Panc1 (cell line): ENCODE results near the gene METTL9. TPM values are rescaled to one million over a fixed set of nuclear protein-coding genes. Genes with fewer than 3 reads are reported as not detected.

ENCODE experiments used
- ATAC-seq: fragments of 200-7000 bp; cut with Tn5 transposase; 2 replicates; pipeline ENCODE4 v1.9.1; 2020; ENCODE audit warnings: mild to moderate bottlenecking, moderate library complexity
- BruUV-seq: library from RNA; stranded (reverse); fragments of 400-500 nt; replicated peaks from 2 replicates; lab custom pipeline; 2021; lab: Mats Ljungman, UMichigan
- CTCF ChIA-PET: fragments of 300-600 bp; sonication (Branson Sonifier 250); formaldehyde crosslinking; loops from one replicate; lab custom pipeline; 2022; ENCODE audit warnings: antibody characterized with exemption; lab: Charles Lee
- POLR2A ChIA-PET: fragments of 300-600 bp; sonication (Branson Sonifier 250); formaldehyde crosslinking; loops from one replicate; lab custom pipeline; 2022; ENCODE audit warnings: antibody characterized with exemption; lab: Charles Lee
- DNase-seq: peaks from one replicate; pipeline ENCODE4 v3.0.0-alpha.2; 2010; ENCODE audit warnings: low read depth, low spot score
- H3K27ac ChIP-seq: 2 replicates; pipeline ENCODE4 v1.5.1; 2011; ENCODE audit warnings: mild to moderate bottlenecking, low read length, inconsistent platforms
- H3K27me3 ChIP-seq: fragments of 200-500 bp; sonication (Bioruptor generic); 2 replicates; pipeline ENCODE4 v1.6.0; 2014; ENCODE audit warnings: low read length, inconsistent platforms; ENCODE audit not compliant: control insufficient read depth, insufficient read depth
- H3K36me3 ChIP-seq: fragments of 200-500 bp; sonication (Bioruptor generic); 2 replicates; pipeline ENCODE4 v1.5.1; 2014; ENCODE audit warnings: inconsistent platforms, mild to moderate bottlenecking, low read length, moderate library complexity; ENCODE audit not compliant: control insufficient read depth, insufficient read depth
- H3K4me1 ChIP-seq: 2 replicates; pipeline ENCODE4 v1.5.1; 2011; ENCODE audit warnings: inconsistent platforms, mild to moderate bottlenecking, low read length, moderate library complexity; ENCODE audit not compliant: control insufficient read depth, insufficient read depth
- H3K4me3 ChIP-seq, 2 experiments: 2 replicates each; pipeline ENCODE4 v1.5.1; 2011 to 2012; ENCODE audit warnings: low read depth in 2 of 2, low read length in 2 of 2, mild to moderate bottlenecking in 2 of 2, inconsistent platforms in 1 of 2, moderate library complexity in 1 of 2
- H3K9me3 ChIP-seq: fragments of 200-500 bp; sonication (Bioruptor generic); 2 replicates; pipeline ENCODE4 v1.5.1; 2014; ENCODE audit warnings: low read depth, mild to moderate bottlenecking, inconsistent platforms, low read length, moderate library complexity; ENCODE audit not compliant: control insufficient read depth, insufficient read depth
- POLR2AphosphoS5 ChIP-seq: IDR thresholded peaks from 2 replicates; pipeline ENCODE4 v1.6.1; 2012; ENCODE audit warnings: mild to moderate bottlenecking, low read depth, low read length, moderate library complexity
- SIN3A ChIP-seq: IDR thresholded peaks from 2 replicates; pipeline ENCODE4 v1.6.1; 2012; ENCODE audit warnings: low read depth, mild to moderate bottlenecking, low read length, moderate library complexity, borderline replicate concordance; ENCODE audit not compliant: insufficient read depth
- TCF7L2 ChIP-seq: IDR thresholded peaks from 2 replicates; pipeline ENCODE4 v1.6.1; 2011; ENCODE audit warnings: mild to moderate bottlenecking, low read depth, low read length, inconsistent platforms
- in situ Hi-C: cut with HindIII; loops from 2 replicates; pipeline ENCODE4 v1.10.0; 2016; ENCODE audit warnings: low sequenced_read_pairs, low pct_unique_long_range_greater_than_20kb
- intact Hi-C: fragments of 100-400 bp; cut with micrococcal nuclease; formaldehyde crosslinking; loops from one replicate; pipeline ENCODE4 v1.10.0; 2022; ENCODE audit not compliant: unreplicated experiment
- total RNA-seq: library from RNA; stranded (reverse); gene quantifications from one replicate; pipeline ENCODE4 v1.2.1, GENCODE V29; 2021; ENCODE audit not compliant: unreplicated experiment
- TF ChIP-seq, protein P1 (sequence below): fragments of 450-650 bp; IDR thresholded peaks from 2 replicates; pipeline ENCODE4 v1.5.1; 2017; ENCODE audit warnings: mild to moderate bottlenecking
- TF ChIP-seq, protein P2 (sequence below), 2 experiments: IDR thresholded peaks; 2 replicates each; pipeline ENCODE4 v1.6.1; 2011 to 2012; ENCODE audit warnings: low read depth in 2 of 2, control low read depth in 1 of 2, low read length in 1 of 2, mild to moderate bottlenecking in 1 of 2, moderate library complexity in 1 of 2; ENCODE audit not compliant: insufficient read depth in 1 of 2

Gene METTL9
- total RNA-seq, 1 experiment from 2014 or later, result 86.1 TPM

- in situ Hi-C loops (no loop called here), intact Hi-C loops (no loop called here)
- H3K4me3 ChIP-seq, result no peak overlapping the region
- H3K27me3 ChIP-seq, result no peaks in the 10 kb centered on the region
- no peak overlapping the region for H3K27ac ChIP-seq
- H3K4me1 ChIP-seq, result peaks cover 8% of the 10 kb centered on the region
- ChIA-PET CTCF (interaction anchor here (0.7 to 1.0 kb wide), 2 partner anchors 30 to 59 kb away, joined by 4 to 8 read pairs; no protein-coding TSS in a partner anchor), POLR2A (no interaction called here)
- TF ChIP-seq POLR2AphosphoS5, result no peak
- TF ChIP-seq SIN3A, result no peak
- no peak for TF ChIP-seq TCF7L2
- TF ChIP-seq, protein P1, sequence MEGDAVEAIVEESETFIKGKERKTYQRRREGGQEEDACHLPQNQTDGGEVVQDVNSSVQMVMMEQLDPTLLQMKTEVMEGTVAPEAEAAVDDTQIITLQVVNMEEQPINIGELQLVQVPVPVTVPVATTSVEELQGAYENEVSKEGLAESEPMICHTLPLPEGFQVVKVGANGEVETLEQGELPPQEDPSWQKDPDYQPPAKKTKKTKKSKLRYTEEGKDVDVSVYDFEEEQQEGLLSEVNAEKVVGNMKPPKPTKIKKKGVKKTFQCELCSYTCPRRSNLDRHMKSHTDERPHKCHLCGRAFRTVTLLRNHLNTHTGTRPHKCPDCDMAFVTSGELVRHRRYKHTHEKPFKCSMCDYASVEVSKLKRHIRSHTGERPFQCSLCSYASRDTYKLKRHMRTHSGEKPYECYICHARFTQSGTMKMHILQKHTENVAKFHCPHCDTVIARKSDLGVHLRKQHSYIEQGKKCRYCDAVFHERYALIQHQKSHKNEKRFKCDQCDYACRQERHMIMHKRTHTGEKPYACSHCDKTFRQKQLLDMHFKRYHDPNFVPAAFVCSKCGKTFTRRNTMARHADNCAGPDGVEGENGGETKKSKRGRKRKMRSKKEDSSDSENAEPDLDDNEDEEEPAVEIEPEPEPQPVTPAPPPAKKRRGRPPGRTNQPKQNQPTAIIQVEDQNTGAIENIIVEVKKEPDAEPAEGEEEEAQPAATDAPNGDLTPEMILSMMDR, result no peak
- TF ChIP-seq, protein P2, sequence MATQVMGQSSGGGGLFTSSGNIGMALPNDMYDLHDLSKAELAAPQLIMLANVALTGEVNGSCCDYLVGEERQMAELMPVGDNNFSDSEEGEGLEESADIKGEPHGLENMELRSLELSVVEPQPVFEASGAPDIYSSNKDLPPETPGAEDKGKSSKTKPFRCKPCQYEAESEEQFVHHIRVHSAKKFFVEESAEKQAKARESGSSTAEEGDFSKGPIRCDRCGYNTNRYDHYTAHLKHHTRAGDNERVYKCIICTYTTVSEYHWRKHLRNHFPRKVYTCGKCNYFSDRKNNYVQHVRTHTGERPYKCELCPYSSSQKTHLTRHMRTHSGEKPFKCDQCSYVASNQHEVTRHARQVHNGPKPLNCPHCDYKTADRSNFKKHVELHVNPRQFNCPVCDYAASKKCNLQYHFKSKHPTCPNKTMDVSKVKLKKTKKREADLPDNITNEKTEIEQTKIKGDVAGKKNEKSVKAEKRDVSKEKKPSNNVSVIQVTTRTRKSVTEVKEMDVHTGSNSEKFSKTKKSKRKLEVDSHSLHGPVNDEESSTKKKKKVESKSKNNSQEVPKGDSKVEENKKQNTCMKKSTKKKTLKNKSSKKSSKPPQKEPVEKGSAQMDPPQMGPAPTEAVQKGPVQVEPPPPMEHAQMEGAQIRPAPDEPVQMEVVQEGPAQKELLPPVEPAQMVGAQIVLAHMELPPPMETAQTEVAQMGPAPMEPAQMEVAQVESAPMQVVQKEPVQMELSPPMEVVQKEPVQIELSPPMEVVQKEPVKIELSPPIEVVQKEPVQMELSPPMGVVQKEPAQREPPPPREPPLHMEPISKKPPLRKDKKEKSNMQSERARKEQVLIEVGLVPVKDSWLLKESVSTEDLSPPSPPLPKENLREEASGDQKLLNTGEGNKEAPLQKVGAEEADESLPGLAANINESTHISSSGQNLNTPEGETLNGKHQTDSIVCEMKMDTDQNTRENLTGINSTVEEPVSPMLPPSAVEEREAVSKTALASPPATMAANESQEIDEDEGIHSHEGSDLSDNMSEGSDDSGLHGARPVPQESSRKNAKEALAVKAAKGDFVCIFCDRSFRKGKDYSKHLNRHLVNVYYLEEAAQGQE (IDR thresholded peaks at IDR 0.05; ENCODE audit: insufficient read depth in 1 of 2, low read depth in 2 of 2, low read length in 1 of 2), result no peak
- H3K36me3 ChIP-seq, result no peaks in the 10 kb centered on the region
- ATAC-seq, result no peak
- H3K9me3 ChIP-seq, result no peaks in the 10 kb centered on the region
- no TSS peak for BruUV-seq
- no peak for DNase-seq
These were observed 43.5 kb downstream of the METTL9 start for GRCh38 chr16:21642861-21643260.

DNA sequence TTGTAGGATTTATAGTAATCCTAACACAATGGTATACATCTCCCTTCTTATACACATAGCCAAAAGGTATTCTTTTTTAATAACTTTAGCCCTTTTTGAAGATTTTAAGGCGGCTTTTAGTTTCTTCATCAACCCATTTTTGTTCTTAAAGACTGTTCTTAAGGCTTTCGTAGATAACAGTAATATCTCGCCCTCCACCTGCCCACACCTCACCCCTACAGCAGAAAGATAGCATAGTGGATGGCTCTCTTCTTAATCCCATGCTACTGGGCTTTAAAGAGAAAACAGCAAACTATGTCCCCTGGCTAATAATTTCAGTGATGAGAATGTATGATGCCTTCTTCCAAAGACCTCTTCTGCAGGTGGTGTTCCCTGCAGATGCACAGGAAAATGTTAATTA is 44.4 kb downstream of the METTL9 start:
- ATAC-seq (no peak), DNase-seq (no peak)
- ChIA-PET POLR2A (no interaction called here), CTCF (no interaction called here)
- 0 out of 2 replicates have a peak, but pooled peaks cover 2% of the 10 kb centered on the region for H3K4me1 ChIP-seq
- no peak overlapping the region for H3K27ac ChIP-seq
- no peak overlapping the region for H3K4me3 ChIP-seq
- TF ChIP-seq TCF7L2 (no peak), POLR2AphosphoS5 (no peak), SIN3A (no peak)
- TF ChIP-seq, protein P2 (IDR thresholded peaks at IDR 0.05; ENCODE audit: insufficient read depth in 1 of 2, low read depth in 2 of 2, low read length in 1 of 2), result no peak
- TF ChIP-seq, protein P1, result no peak
- no peaks in the 10 kb centered on the region for H3K36me3 ChIP-seq
- in situ Hi-C loops, result no loop called here
- no TSS peak for BruUV-seq
- H3K9me3 ChIP-seq, result no peaks in the 10 kb centered on the region
- intact Hi-C loops, result no loop called here
- H3K27me3 ChIP-seq, result no peaks in the 10 kb centered on the region
